Adipose tissue (tissue), 3 donors: ENCODE data around the gene TTC21A. TPM values are rescaled to one million over a fixed set of nuclear protein-coding genes. Genes with fewer than 3 reads are reported as not detected.
"Not testable (repeated sequence)": the region's sequence is repeated elsewhere in the genome, so short reads cannot be mapped to it uniquely, and the experiment has no call there.

Source experiments
- H3K27ac ChIP-seq: one replicate; pipeline ENCODE4 v1.5.1; 2013; ENCODE audit warnings: low read depth, low read length
- WGBS, 3 donors: extraction: QIAGEN DNeasy Blood & Tissue Kit; methylation state at CpG; one replicate each; pipeline ENCODE4 v1.1.7; 2013; 5-methylcytosine and 5-hydroxymethylcytosine counted together
- polyA plus RNA-seq, 3 donors: library from polyadenylated mRNA; stranded (reverse); fragments of 200-250 nt; gene quantifications; one replicate each; pipeline ENCODE4 v1.2.3, GENCODE V29; 2013
- donor health status: healthy with polysubstance abuse.
- donor health status: Bipolar disorder and iron deficiency.
- donor health status: healthy.

Gene TTC21A
- polyA plus RNA-seq, 3 donors, result 2.1 to 5.4 (median 2.7) TPM

- WGBS, 3 donors, result 56 to 68% (median 56%) methylated on average over 3 of the region's 3 CpGs
Measured at GRCh38 chr3:39166134-39166710, 58.7 kb downstream of the TTC21A start.

GRCh38 chr3:39166932-39167532 lies 59.6 kb downstream of the TTC21A start:
- H3K27ac ChIP-seq, result no peak overlapping the region
- WGBS, 3 donors, result 21 to 70% (median 26%) methylated on average over 1 of the region's 1 CpG

More at GRCh38 chr3:39166134-39166710, 58.7 kb downstream of the TTC21A start:
- H3K27ac ChIP-seq, result no peak overlapping the region

GRCh38 chr3:39168156-39168780 lies 60.8 kb downstream of the TTC21A start:
- no peak overlapping the region for H3K27ac ChIP-seq
- WGBS, 3 donors, result 86 to 92% (median 89%) methylated on average over 5 of the region's 5 CpGs

GRCh38 chr3:39169712-39170111 lies 62.2 kb downstream of the TTC21A start:
- no peak overlapping the region for H3K27ac ChIP-seq
- WGBS, 3 donors, result 53 to 76% (median 61%) methylated on average over 1 of the region's 1 CpG

- H3K27ac ChIP-seq, result no peak overlapping the region
- 87 to 94% (median 91%) methylated on average over 4 of the region's 4 CpGs for WGBS, 3 donors
Measured at GRCh38 chr3:39170461-39170860, 63.0 kb downstream of the TTC21A start.

- WGBS, 3 donors, result 88 to 91% (median 91%) methylated on average over 6 of the region's 6 CpGs
- H3K27ac ChIP-seq, result not testable (repeated sequence)
Measured at GRCh38 chr3:39170877-39171276, 63.4 kb downstream of the TTC21A start.

- 48 to 93% (median 83%) methylated on average over 2 of the region's 2 CpGs for WGBS, 3 donors
Measured at GRCh38 chr3:39171860-39172259, 64.4 kb downstream of the TTC21A start.

GRCh38 chr3:39173318-39174125 lies 66.0 kb downstream of the TTC21A start:
- WGBS, 3 donors, result 66 to 78% (median 73%) methylated on average over 2 of the region's 2 CpGs
- no peak overlapping the region for H3K27ac ChIP-seq

More at GRCh38 chr3:39171860-39172259, 64.4 kb downstream of the TTC21A start:
- H3K27ac ChIP-seq, result no peak overlapping the region

GRCh38 chr3:39176025-39176714 lies 68.7 kb downstream of the TTC21A start:
- H3K27ac ChIP-seq, result no peak overlapping the region
- 88 to 97% (median 93%) methylated on average over 6 of the region's 6 CpGs for WGBS, 3 donors

GRCh38 chr3:39177708-39178332 lies 70.3 kb downstream of the TTC21A start:
- 0 to 1% (median 0%) methylated on average over 23 to 30 of the region's 32 CpGs for WGBS, 3 donors
- peak overlapping the region; percentile 30 for H3K27ac ChIP-seq

- 64 to 74% (median 68%) methylated on average over 4 of the region's 4 CpGs for WGBS, 3 donors
- peak overlapping the region; percentile 75 for H3K27ac ChIP-seq
Measured at GRCh38 chr3:39178553-39178952, 71.1 kb downstream of the TTC21A start.

GRCh38 chr3:39180183-39180545 lies 72.7 kb downstream of the TTC21A start:
- 51 to 57% (median 53%) methylated on average over 3 of the region's 3 CpGs for WGBS, 3 donors
- H3K27ac ChIP-seq, result peak overlapping the region; percentile 59

GRCh38 chr3:39180546-39181346 lies 73.3 kb downstream of the TTC21A start:
- 2 to 5% (median 3%) methylated on average over 42 to 64 of the region's 64 CpGs for WGBS, 3 donors
- peak overlapping the region; percentile 59 for H3K27ac ChIP-seq

- 58 to 81% (median 80%) methylated on average over 7 of the region's 7 CpGs for WGBS, 3 donors
- H3K27ac ChIP-seq, result no peak overlapping the region
Measured at GRCh38 chr3:39181408-39182335, 74.2 kb downstream of the TTC21A start.

GRCh38 chr3:39183211-39184080 lies 76.0 kb downstream of the TTC21A start:
- H3K27ac ChIP-seq, result no peak overlapping the region
- WGBS, 3 donors, result 84 to 89% (median 85%) methylated on average over 12 of the region's 12 CpGs
